Neural cell (in vitro differentiated cells): ENCODE measurements around the gene SDK2. TPM values are rescaled to one million over a fixed set of nuclear protein-coding genes. Genes with fewer than 3 reads are reported as not detected.

ENCODE experiments used
- H2AFZ ChIP-seq: fragments of 200-600, 300-800 bp; sonication (generic), shearing (Covaris generic); 2 replicates; pipeline ENCODE4 v1.6.0; 2014; ENCODE audit warnings: low read depth, mild to moderate bottlenecking, antibody characterized with exemption, low read length, moderate library complexity
- H3F3A ChIP-seq: fragments of 200-600 bp; shearing (Covaris generic); 2 replicates; pipeline ENCODE4 v1.6.1; 2016; ENCODE audit warnings: mild to moderate bottlenecking, moderate library complexity, mixed read lengths, antibody characterized with exemption, low read length; ENCODE audit not compliant: insufficient read depth, poor library complexity, severe bottlenecking
- H3K27ac ChIP-seq: fragments of 200-600, 300-800 bp; sonication (generic), shearing (Covaris generic); 2 replicates; pipeline ENCODE4 v1.5.1; 2014; ENCODE audit warnings: mild to moderate bottlenecking, low read length, moderate library complexity
- H3K27me3 ChIP-seq: fragments of 300-800, 200-600 bp; sonication (generic), shearing (Covaris generic); 2 replicates; pipeline ENCODE4 v1.6.0; 2014; ENCODE audit warnings: mild to moderate bottlenecking, low read depth, low read length, moderate library complexity; ENCODE audit not compliant: insufficient read depth
- H3K36me3 ChIP-seq: fragments of 300-800, 200-600 bp; sonication (generic), shearing (Covaris generic); 2 replicates; pipeline ENCODE4 v1.5.1; 2014; ENCODE audit warnings: mild to moderate bottlenecking, antibody characterized with exemption, low read length, moderate library complexity; ENCODE audit not compliant: insufficient read depth
- H3K4me2 ChIP-seq: fragments of 300-800, 200-600 bp; sonication (generic), shearing (Covaris generic); 2 replicates; pipeline ENCODE4 v1.6.0; 2014; ENCODE audit warnings: mild to moderate bottlenecking, low read length
- H3K4me3 ChIP-seq: fragments of 300-800, 200-600 bp; sonication (generic), shearing (Covaris generic); 2 replicates; pipeline ENCODE4 v1.5.1; 2014; ENCODE audit warnings: mild to moderate bottlenecking, low read length, moderate library complexity
- H3K79me2 ChIP-seq: fragments of 200-600 bp; shearing (Covaris generic); replicated peaks from 2 replicates; pipeline ENCODE4 v1.6.0; 2014; ENCODE audit warnings: mild to moderate bottlenecking, low read length, moderate library complexity; ENCODE audit not compliant: insufficient read depth
- H3K9ac ChIP-seq: fragments of 300-800, 200-600 bp; sonication (generic), shearing (Covaris generic); 2 replicates; pipeline ENCODE4 v1.6.1; 2016; ENCODE audit warnings: mild to moderate bottlenecking, low read length, mixed read lengths
- H3K9me2 ChIP-seq: fragments of 200-600 bp; shearing (Covaris generic); 2 replicates; pipeline ENCODE4 v1.6.1; 2016; ENCODE audit warnings: mild to moderate bottlenecking, low read length, mixed read lengths; ENCODE audit not compliant: insufficient read depth
- H3K9me3 ChIP-seq: fragments of 200-600, 300-800 bp; sonication (generic), shearing (Covaris generic); 2 replicates; pipeline ENCODE4 v1.6.1; 2016; ENCODE audit warnings: mild to moderate bottlenecking, mixed run types, low read length, moderate library complexity, mixed read lengths
- H4K20me1 ChIP-seq: fragments of 200-600 bp; shearing (Covaris generic); 2 replicates; pipeline ENCODE4 v1.6.1; 2016; ENCODE audit warnings: mild to moderate bottlenecking, mixed run types; ENCODE audit not compliant: insufficient read depth
- CTCF ChIP-seq: fragments of 450-650 bp; IDR thresholded peaks from 2 replicates; pipeline ENCODE4 v1.5.1; 2014; ENCODE audit warnings: antibody characterized with exemption, mild to moderate bottlenecking, moderate library complexity; ENCODE audit not compliant: poor library complexity, severe bottlenecking
- EP300 ChIP-seq: fragments of 450-650 bp; conservative IDR thresholded peaks from 2 replicates; pipeline ENCODE4 v1.6.1; 2014; ENCODE audit warnings: antibody characterized with exemption, mild to moderate bottlenecking, moderate library complexity; ENCODE audit not compliant: poor library complexity, severe bottlenecking
- EZH2 ChIP-seq: fragments of 200-600, 300-800 bp; shearing (Covaris generic), sonication (generic); IDR thresholded peaks from 2 replicates; pipeline ENCODE4 v1.6.1; 2014; ENCODE audit warnings: antibody characterized with exemption, low read length, borderline replicate concordance, mild to moderate bottlenecking; ENCODE audit not compliant: insufficient read depth, poor library complexity, severe bottlenecking
- MXI1 ChIP-seq: fragments of 450-650 bp; conservative IDR thresholded peaks from 2 replicates; pipeline ENCODE4 v1.6.1; 2014; ENCODE audit warnings: antibody characterized with exemption, mild to moderate bottlenecking; ENCODE audit not compliant: poor library complexity, severe bottlenecking
- POLR2AphosphoS5 ChIP-seq: IDR thresholded peaks from 2 replicates; pipeline ENCODE4 v1.6.1; 2012
- RAD21 ChIP-seq: fragments of 450-650 bp; conservative IDR thresholded peaks from 2 replicates; pipeline ENCODE4 v1.6.1; 2014; ENCODE audit warnings: antibody characterized with exemption, mild to moderate bottlenecking, moderate library complexity
- REST ChIP-seq: IDR thresholded peaks from 2 replicates; pipeline ENCODE4 v1.6.1; 2012; ENCODE audit warnings: borderline replicate concordance
- SMC3 ChIP-seq: fragments of 450-650 bp; conservative IDR thresholded peaks from 2 replicates; pipeline ENCODE4 v1.6.1; 2014; ENCODE audit warnings: antibody characterized with exemption, mild to moderate bottlenecking, moderate library complexity; ENCODE audit not compliant: poor library complexity
- TAF1 ChIP-seq: IDR thresholded peaks from 2 replicates; pipeline ENCODE4 v1.6.1; 2012; ENCODE audit warnings: low read depth
- polyA plus RNA-seq: library from polyadenylated mRNA; depleted of rRNA; stranded (reverse); fragments of >200 nt; gene quantifications from 2 replicates; pipeline ENCODE4 v1.2.3, GENCODE V29; 2014

Gene SDK2
- polyA plus RNA-seq, 1 donor from 2014 or later, result 0.73 TPM

- Histone ChIP-seq H4K20me1 (no peaks in the 10 kb centered on the region), H3K79me2 (no peaks in the 10 kb centered on the region), H2AFZ (no peak overlapping the region), H3K9me3 (no peaks in the 10 kb centered on the region), H3K9me2 (no peaks in the 10 kb centered on the region), H3K27ac (no peak overlapping the region), H3F3A (no peaks in the 10 kb centered on the region), H3K27me3 (no peaks in the 10 kb centered on the region), H3K4me3 (no peak overlapping the region), H3K4me2 (no peak overlapping the region), H3K36me3 (no peaks in the 10 kb centered on the region), H3K9ac (no peak overlapping the region)
- no peak for TF ChIP-seq REST
- no peak for TF ChIP-seq TAF1
- no peak for TF ChIP-seq EP300
- no peak for TF ChIP-seq RAD21
- TF ChIP-seq MXI1, result no peak
- TF ChIP-seq EZH2, result no peak
- no peak for TF ChIP-seq CTCF
- no peak for TF ChIP-seq POLR2AphosphoS5
- no peak for TF ChIP-seq SMC3
Observed at GRCh38 chr17:73319766-73320165, 324.5 kb downstream of the SDK2 start.

- Histone ChIP-seq H2AFZ (no peak overlapping the region), H3K36me3 (no peaks in the 10 kb centered on the region), H3K4me3 (no peak overlapping the region), H3K27ac (no peak overlapping the region), H3K79me2 (no peaks in the 10 kb centered on the region), H3K9me2 (no peaks in the 10 kb centered on the region), H3F3A (no peaks in the 10 kb centered on the region), H3K27me3 (no peaks in the 10 kb centered on the region), H3K9ac (no peak overlapping the region), H3K4me2 (no peak overlapping the region), H3K9me3 (no peaks in the 10 kb centered on the region), H4K20me1 (no peaks in the 10 kb centered on the region)
- TF ChIP-seq REST (no peak), TAF1 (no peak), MXI1 (no peak), CTCF (no peak), SMC3 (no peak), EP300 (no peak), RAD21 (no peak), EZH2 (no peak), POLR2AphosphoS5 (no peak)
Observed at GRCh38 chr17:73318836-73319235, 325.4 kb downstream of the SDK2 start.
